Ureter (tissue), 1 donor: Measurements from ENCODE around the gene TENT4A. TPM values are rescaled to one million over a fixed set of nuclear protein-coding genes. Genes with fewer than 3 reads are reported as not detected.

Experiments
- DNase-seq: peaks from one replicate; pipeline ENCODE4 v3.0.0-alpha.2; 2020; ENCODE audit warnings: low spot score
- total RNA-seq: library from RNA; stranded (reverse); gene quantifications from one replicate; pipeline ENCODE4 v1.2.4, GENCODE V29; 2023
- donor health status: DM: yes; HTN: yes; CAD: no.

TENT4A gene
- total RNA-seq, 1 donor from 2014 or later, result 28.9 TPM

DNA sequence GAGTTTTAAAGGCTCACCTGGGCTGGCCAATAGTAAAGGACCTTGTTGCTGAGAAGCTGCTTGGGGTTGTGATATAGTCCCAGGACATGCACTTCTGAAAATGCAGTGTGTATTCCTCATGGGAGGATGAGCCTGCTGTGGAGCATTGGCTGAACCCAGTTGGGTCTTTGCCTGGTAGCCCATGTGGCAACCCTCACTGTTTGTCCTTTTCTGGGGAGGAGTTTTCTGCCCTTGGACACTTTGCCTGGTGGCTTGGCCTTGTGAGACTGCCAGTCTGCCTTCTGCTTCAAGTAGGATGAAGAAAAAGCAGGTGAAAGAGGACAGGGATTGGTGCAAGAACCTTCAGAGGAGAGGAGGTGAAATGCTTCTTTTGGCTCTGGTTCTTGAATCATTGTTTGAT lies 4.0 kb downstream of the TENT4A start:
- no peak for DNase-seq

DNA sequence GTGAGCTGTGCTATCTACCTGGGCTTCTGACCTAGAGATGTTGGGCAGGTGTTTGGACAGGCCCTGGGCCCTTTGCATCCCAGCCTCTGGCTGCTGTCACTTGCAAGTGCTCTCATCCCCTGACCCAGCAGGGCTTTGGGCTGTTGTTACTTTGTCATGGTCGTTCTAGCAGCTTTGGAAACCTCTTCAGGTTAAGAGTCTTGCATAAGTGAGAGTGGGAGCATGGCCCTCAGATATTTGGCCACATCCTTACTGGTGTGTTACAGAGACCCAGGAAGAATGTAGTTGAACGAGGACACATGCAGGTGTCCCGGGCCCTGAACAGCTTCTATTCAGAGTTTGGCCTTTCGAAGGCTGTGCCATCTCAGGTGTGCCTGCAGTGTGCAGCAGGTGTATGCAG lies 4.5 kb downstream of the TENT4A start:
- DNase-seq, result no peak

DNA sequence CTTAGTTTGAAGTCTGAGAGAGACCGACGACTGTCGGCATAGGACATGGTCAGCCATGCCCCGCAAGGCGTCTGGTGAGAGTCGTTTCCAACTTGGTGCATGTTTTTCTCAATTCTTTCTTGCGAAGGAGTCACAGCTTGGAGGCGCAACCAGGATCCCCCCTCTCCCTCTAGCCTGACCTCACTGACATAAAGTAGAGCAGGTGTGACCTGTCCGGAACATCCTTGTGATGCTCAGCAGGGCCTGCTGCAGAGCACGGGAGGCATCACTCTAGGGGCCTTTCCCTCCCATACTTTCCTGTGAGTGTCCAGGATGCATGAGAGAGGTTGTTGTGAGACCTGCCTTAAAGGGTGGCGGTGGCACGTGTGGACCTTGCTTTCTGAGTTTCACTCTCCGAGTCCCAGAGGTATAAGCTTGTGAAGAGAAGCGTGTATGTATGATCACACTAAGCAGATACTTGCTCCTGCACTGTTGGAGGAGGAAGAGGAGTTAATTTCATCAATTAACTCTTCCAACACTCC lies 5.0 kb downstream of the TENT4A start:
- DNase-seq, result no peak

DNA sequence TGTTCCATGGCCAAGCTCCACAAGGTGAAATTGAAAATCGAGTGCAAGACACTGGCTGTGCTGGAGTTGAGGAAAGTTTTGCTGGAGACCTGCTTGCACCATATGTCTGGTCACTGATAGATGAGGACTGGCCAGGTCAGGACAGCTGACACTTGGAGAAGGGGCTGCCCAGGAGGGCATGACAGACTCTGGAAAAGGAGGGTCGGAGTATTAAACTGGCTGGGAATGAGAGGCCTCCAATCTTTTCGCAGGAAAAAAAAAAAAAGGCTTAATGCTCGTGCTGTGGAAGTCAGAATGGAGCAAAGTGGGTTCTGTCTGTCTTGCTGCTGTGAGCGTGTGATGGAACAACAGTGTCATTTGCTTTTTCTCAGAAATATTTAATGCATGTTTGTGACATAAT lies 5.5 kb downstream of the TENT4A start:
- no peak for DNase-seq

DNA sequence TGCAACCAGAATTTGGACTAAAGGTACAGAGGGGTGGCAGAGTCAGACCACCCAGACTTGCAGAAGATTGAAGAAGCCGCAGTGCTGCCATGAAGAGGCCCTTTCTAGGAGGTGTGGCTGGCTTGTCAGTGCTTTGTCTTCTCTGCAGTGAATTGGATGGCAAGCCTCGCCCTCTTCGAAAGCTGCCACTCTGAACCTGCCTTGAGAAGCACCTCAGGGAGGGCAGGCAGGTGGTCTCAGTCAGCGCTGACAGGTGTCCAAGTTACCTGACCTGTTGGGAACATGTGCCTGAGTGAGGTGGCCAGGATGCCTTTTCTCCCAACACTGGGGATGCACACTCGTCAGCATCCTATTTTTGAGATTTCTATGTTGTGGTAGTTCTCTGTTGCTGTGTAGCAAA lies 6.2 kb downstream of the TENT4A start:
- no peak for DNase-seq

DNA sequence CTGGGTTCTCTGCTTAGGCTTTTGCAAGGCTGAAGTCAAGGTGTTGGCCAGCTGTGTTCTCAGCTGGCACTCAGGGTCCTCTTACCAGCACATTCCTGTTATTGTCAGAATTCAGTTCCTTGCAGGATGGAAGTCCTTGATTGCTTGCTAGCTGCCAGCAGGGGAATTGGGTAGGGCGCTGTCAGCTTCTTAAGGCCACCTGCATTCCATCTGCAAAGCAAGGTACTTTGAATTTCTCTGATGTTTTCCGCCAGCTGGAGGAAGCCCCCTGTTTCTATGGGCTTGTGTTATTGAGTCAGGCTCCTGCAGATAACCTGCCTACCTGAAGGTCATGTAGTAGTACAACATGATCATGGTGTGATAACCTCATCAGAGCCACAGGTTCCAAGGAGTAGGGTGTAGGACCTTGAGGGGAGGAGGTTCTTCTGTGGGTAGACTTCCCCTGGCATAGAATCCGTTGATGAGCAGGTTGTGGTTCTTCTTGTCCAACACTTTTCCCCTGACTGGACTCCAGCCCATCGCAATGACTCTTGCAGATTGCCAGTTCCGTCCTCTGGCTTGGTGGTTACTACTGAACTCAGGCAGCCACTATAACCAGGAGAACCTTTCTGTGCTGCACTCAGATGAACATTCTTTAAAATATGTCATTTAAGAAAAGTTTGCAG lies 6.8 kb downstream of the TENT4A start:
- no peak for DNase-seq

DNA sequence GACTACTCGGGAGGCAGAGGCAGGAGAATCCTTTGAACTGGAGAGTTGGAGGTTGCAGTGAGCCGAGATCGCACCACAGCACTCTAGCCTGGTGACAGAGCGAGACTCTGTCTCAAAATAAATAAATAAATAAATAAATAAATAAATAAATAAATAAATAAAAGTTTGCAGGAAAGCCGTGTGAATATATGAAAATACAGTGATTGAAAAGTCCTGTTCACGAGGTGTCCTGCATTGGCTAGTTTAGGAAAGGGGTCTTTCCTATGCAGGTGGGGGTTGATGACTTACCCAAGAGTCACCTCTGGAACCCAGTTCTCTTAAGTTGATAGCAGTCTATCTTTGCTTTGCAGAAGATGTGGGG lies 7.3 kb downstream of the TENT4A start:
- no peak for DNase-seq

DNA sequence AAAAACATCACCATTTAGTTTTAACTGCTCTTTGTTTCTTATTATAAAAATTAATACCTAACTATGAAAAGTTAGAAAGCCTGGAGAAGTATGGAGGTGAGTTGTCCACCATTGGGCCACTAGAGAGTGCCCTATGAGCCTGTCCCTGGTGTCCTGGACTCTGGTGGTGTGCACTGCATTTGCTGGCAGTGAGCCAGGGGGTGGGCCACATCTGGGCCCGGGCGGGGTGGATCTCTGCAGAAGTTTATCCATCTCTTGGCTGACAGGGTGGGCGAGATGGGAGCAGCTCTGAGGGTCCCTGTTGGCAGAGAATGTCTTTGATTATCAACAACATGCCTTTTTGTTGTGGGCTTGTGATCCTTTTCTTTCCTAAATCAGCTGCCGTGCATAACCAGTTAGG lies 8.2 kb downstream of the TENT4A start:
- no peak for DNase-seq

DNA sequence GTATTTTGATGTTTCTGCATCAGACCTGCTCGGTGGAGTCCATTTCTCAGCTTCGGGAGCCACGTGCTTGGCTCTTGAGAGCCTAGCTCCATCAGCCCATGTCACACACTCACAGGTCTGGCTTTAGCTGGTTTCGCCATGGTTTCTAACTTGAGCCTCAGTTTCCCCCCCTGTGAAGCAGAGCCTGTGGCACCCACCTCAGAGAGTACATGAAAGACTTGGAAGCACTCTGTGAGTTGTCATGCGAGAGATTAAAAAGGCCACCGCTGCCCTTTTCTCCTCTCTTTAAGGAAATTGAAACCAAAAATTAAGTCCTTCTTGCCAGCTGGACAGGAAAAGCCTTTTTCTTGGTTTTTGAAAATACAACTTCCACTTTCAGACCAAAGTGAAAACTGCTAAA lies 8.8 kb downstream of the TENT4A start:
- DNase-seq, result no peak

DNA sequence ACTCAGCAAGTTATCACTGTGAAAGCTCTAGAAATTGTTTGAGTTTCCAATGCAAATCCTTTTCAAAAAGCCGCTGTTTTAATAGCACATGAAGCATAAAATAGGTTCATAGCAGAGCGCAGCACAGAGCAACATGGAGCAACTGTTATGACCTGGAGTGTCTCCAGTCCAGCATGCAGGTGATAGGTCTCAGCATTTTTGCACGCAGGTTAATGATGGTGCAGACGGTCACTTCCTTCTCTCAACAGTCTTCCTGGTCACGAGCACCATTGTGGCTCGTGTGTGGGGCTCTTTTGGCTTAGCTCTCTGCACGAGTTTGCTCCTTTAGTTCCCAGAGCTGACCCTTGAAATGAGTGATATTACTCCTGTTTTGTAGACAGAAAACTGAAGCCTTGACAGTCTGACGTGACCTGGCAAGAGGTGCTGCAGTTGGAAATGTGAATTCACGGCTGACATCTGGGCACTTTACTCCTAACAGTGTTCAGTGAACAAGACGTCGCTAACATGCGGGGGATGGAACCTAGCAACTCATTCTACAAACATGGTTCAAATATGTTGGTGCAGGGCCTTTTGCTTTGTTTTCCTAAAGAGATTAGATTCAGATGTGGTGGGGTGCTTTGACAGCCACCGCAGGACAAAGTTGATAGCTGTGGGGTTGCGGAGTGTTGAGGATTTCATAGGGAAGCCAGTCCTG lies 10.0 kb downstream of the TENT4A start:
- no peak for DNase-seq

DNA sequence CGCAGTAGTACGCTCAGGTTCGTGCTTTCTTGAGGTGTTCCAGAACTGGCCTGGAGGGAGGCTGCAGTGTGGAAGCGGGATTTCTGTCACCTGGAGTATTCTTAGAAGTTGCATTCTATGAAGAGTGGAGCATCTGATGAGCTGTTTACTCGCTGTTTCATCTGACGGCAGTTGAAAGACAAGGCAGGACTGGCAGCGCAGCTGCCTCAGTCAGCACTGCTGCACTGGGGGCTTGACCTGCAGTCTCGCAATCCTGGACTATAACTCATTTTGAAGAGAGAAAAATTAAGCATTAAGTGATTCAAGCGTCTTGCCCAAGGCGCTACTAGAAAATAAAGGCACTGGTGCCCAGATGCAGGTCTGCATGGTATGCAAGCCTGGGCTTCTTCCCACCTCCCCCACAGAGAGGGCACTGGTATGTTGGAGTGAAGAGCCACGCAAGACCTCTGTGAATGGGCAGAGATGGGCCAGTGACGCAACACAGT lies 10.6 kb downstream of the TENT4A start:
- no peak for DNase-seq

DNA sequence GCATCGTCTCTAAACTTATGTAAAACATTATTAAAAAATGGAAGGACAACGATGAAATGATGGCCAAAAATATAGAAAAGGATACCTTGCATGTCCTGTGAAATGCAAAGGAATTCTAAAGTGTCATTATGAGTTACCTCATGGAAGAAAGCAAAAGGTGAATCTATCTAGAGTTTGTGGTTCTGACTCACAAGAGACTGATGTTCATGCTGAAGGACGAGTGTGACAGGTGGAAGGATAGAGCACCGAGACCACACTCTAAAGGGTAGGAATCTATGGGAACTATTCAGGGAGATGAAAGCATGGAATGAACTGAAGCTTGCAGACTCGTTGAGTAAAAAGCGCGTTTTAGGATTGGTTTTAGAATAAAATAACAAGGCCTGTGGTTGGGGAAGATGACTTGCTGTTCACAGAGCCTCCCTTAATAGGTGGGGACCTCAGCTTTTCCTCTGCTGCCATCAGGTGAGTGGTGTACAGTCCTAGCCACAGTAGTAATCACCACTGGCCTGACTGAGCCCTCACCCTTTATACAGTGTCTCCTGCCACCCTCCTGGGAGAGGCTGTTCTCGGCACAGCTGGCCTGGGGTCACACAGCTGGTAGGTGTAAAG lies 11.2 kb downstream of the TENT4A start:
- DNase-seq, result no peak

DNA sequence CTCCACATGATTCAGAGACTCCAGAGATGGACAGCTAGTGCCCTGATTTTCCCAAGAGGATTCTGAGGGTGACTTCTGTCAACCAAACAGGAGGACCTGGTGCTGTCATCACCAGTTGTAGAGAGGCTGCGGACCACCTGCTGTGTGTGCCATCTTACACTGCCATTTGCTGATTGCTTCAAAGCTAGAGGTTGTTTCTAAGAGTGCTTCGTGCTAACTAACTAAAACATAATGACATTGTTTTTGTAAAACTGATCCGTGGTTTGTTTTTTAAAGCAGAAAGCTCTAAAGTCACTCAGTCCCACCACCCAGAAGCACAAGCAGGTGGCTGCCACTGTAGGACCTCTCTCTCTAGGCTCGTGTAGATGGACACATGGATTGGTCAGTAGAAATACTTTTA lies 12.2 kb downstream of the TENT4A start:
- no peak for DNase-seq

DNA sequence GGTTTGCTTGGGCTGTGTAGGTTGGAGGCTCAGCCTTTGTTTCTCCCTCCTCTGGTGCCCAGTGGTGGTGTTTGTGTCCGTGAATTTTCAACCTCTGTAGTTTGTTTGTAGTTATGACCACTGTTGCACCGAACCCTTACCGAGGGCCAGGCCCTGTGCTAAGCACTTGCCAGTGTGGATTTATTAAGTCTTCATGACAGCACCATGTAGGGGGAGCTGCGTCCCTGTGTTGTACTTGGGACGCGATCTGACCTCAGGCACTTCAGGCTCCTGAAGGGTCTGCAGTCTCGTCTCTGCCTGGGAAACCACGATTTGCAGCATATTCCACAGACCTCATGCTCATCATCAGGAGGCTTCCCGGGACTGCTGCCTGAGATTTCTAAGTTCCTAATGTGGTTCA lies 12.8 kb downstream of the TENT4A start:
- no peak for DNase-seq

DNA sequence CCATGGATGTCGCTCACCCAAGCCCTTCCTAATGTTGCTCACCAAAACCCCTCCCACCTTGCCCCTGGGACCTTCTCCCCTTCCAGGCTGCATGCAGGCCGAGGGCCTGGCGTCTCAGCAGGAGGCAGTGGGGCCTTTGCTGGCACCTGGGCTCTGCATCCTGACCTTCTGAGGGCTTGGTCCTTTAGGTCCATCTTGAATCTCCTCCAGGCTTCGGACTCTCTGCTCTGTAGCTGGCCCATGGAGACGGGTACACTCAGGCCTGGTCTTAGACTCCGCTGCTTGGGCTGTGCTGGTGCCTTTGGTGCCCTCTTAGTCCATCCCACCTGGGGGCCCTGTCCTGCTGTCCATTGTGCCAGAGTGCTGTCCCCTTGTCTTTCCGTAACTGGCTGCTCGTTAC lies 14.0 kb downstream of the TENT4A start:
- no peak for DNase-seq

DNA sequence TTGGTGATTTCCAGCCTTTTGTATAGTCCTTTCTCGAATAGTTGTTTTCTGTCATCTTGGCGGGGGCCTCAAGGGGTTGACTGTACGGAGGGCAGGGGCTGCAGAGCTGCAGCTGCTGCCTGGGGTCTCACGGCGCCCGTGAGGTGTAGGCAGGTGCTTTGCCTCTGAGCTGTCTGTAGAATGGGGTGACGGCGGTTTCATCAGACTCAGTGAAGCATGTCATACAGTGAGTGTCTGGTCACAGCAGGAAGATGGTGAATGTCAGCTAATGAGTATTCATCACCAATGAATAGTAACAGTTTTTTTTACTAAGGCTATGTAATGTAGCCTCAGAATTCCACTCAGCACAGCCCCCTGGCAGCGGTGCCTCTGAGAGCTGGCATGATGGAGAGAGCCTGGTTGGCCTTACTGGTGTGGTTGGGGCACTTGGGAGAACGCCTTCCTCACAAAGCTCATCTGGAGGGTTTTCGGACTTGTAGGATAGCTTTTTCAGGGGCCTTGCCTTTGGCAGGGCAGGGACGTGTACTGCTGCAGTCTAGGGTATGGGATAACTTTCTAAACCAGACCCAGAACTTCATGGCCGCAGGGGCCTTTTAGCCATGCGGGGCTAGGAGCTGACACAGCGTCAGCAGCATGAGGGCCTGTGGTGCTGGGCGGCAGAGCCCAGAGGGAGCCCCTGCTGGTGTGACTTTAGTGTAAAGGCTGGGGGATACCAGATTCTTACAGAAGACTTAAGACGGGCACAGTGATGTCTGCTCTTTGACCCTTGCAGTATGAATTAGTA lies 15.0 kb downstream of the TENT4A start:
- DNase-seq, result no peak

DNA sequence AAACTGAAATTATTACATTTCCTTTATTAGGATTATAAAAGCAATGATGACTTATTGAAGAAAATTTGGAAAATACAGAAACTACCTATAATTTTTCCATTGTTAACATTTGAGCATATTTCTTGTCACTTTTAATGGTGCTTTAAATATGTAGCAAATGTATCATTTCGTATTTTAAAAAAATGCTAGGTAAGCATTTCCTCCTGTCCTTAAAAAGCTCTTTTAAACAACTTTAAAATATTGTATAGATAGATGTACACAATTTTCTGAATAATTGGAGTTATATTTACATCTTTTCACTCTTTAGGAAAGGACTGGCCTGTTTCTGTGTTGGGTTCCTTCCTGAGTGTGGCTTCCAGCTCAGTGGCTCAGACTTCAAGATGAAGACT lies 15.6 kb downstream of the TENT4A start:
- DNase-seq, result no peak

DNA sequence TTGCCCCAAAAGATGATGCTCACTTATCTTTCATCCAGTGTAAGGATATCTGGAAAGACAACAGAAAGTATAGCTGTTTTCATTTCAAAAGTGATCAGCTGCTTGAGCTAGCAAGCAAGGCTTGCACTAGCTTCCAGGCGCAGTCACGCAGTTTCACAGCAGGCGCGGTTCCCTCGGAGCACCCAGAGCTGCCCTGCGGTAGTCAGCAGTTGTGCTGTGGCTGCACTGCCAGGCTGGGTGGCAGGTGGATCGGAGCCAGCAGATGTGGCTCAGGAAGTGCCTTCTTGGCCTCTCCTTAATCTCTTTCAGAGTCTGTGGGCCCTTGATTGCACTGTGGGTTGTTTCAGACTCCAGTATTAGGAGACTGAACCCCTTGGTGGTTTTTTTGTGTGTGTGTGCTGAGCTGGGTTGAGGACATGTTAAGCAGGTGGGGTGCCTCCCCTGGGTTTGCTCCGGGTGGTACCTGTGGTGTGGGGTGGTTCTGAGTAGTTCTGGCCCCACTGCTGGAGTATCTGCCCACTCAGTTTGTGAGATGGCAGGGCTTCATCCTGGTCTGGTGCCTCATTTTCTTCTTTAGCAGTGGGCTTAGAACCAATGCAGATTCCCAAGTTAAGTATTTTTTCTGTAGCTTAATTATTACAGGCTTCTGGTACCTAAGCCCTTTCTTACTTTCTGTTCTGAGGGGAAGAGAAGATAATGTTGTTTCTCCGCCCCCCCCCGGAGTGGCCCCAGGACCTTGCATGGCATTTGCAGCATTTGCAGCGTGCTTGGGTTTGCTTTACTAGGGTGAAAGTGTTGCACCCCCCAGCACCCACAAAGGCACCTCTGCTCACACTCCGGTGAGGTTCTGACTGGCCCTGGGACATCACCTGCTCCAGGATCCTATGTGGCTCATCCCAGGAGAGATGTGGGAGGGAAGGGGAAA lies 16.4 kb downstream of the TENT4A start:
- DNase-seq, result no peak

DNA sequence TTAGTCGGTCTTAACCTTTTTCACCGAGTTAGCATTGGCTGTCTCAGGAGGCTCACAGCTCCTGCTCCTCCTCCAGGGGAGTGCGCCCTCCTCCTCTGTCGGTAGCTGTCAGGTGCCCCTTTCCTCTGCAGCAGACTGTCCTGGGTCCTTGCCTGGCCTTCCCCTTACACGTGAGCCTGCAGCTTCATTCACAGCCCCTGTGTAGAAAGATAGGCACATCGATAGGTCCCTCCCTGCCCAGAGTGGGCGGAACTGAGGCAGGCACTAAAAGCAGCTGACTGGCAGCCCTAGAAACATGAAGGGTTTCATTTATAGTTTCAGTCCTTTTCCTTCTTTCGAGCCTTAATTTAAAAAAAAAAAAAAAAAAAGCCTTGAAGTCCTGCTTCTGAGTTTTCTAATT lies 17.2 kb downstream of the TENT4A start:
- no peak for DNase-seq

DNA sequence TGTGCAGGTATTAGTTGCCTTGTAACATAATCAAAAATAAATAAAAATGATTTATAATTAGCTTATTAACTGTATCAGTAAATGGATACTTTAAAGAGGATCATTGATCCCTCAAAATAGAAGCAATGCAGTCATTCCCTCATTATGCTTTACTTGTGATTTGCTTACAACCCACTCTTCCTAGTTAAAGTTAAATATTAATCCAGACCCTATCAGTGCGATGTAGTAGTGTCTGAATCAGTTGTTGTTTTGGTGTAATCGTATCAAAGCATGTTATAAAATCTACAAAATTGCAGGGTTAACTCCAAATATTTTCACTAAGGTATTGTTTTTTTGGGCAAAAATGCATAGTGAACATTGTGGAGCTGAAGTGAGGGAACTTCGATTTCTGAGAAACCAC lies 17.6 kb downstream of the TENT4A start:
- no peak for DNase-seq
